Transverse colon (tissue), 4 donors: Measurements from ENCODE around the gene MAN1C1. TPM values are rescaled to one million over a fixed set of nuclear protein-coding genes. Genes with fewer than 3 reads are reported as not detected.

Experiments used
- DNase-seq: peaks from one replicate; pipeline ENCODE4 v3.0.0-alpha.2; 2019
- H3K27ac ChIP-seq, 4 donors: fragments of 200-600 bp; sonication (generic); 2 replicates each; pipeline ENCODE4 v1.5.1; 2016 to 2018; ENCODE audit warnings: inconsistent platforms in 4 of 4
- H3K27me3 ChIP-seq: fragments of 200-600 bp; sonication (generic); 2 replicates; pipeline ENCODE4 v1.5.1; 2017; ENCODE audit warnings: inconsistent platforms
- H3K36me3 ChIP-seq, 4 donors: fragments of 200-600 bp; sonication (generic); 2 replicates each; pipeline ENCODE4 v1.5.1; 2017 to 2019; ENCODE audit warnings: inconsistent platforms in 4 of 4
- H3K4me1 ChIP-seq, 4 donors: fragments of 200-600 bp; sonication (generic); 2 replicates each; pipeline ENCODE4 v1.5.1; 2017 to 2020; ENCODE audit warnings: inconsistent platforms in 4 of 4
- H3K4me3 ChIP-seq, 4 donors: fragments of 200-600 bp; sonication (generic); 1 replicate in 1 of 4; 2 replicates in 3 of 4; pipeline versions ENCODE4 v1.5.1 to v1.6.1; 2017 to 2019; ENCODE audit warnings: inconsistent platforms in 4 of 4
- H3K9me3 ChIP-seq, 2 donors: fragments of 200-600 bp; sonication (generic); 2 replicates each; pipeline ENCODE4 v1.5.1; 2017 to 2019; ENCODE audit warnings: inconsistent platforms in 2 of 2
- CTCF ChIP-seq, 5 experiments: fragments of 200-600 bp in 3 of 5; fragments of 450-650 bp in 2 of 5; sonication (generic) in 3 of 5; IDR thresholded peaks; 1 replicate in 2 of 5; 2 replicates in 3 of 5; pipeline ENCODE4 v1.5.1; 2016 to 2017; ENCODE audit warnings: antibody characterized with exemption in 5 of 5, inconsistent platforms in 3 of 5, mild to moderate bottlenecking in 2 of 5, moderate library complexity in 1 of 5
- EP300 ChIP-seq: sonication (generic); formaldehyde crosslinking; IDR thresholded peaks from one replicate; pipeline ENCODE4 v1.6.1; 2017; ENCODE audit warnings: antibody characterized with exemption, low read depth
- POLR2A ChIP-seq: fragments of 450-650 bp; IDR thresholded peaks from one replicate; pipeline ENCODE4 v1.6.1; 2016; ENCODE audit warnings: antibody characterized with exemption, mild to moderate bottlenecking, moderate library complexity
- POLR2AphosphoS5 ChIP-seq, 3 donors: sonication (generic); formaldehyde crosslinking; IDR thresholded peaks; one replicate each; pipeline ENCODE4 v1.6.1; 2016; ENCODE audit warnings: antibody characterized with exemption in 3 of 3
- WGBS, 2 donors: methylation state at CpG; one replicate each; pipeline ENCODE4 v1.1.5; 2018; ENCODE audit warnings: low coverage in 1 of 2; 5-methylcytosine and 5-hydroxymethylcytosine counted together
- in situ Hi-C, 4 donors: fragments of 200-750 bp; cut with MboI; loops; one replicate each; pipeline versions ENCODE4 v1.15.0 to v1.15.1; 2017; ENCODE audit warnings: low sequenced_read_pairs in 3 of 4, low pct_ligation_motif_present in 1 of 4, low pct_unique_long_range_greater_than_20kb in 1 of 4
- intact Hi-C: fragments of 100-400 bp; cut with DNase I; formaldehyde crosslinking; loops from one replicate; pipeline ENCODE4 v1.15.1; 2023; ENCODE audit warnings: low total_unique reads
- total RNA-seq, 4 donors: library from RNA; depleted of rRNA; stranded (reverse); fragments of >200 nt; gene quantifications; one replicate each; pipeline ENCODE4 v1.1.0, GENCODE V29; 2016

Gene MAN1C1
- total RNA-seq, 4 donors from 2014 or later, result 2.4 to 6.8 (median 4.3) TPM

GRCh38 chr1:25828491-25828890 is 211.9 kb downstream of the MAN1C1 start:
- TF ChIP-seq POLR2AphosphoS5 (IDR thresholded peaks at IDR 0.05), result no peak
- in situ Hi-C loops, result no loop called here
- no peaks in the 10 kb centered on the region for H3K27me3 ChIP-seq
- no peaks in the 10 kb centered on the region for H3K4me1 ChIP-seq
- intact Hi-C loops, result no loop called here
- DNase-seq, result no peak
- peaks cover 0 to 74% (median 37%) of the 10 kb centered on the region in 4 donors for H3K36me3 ChIP-seq
- no peak overlapping the region for H3K27ac ChIP-seq
- no peak overlapping the region for H3K4me3 ChIP-seq
- no peaks in the 10 kb centered on the region for H3K9me3 ChIP-seq
- WGBS, 2 donors, result 60% methylated on average over 3 of the region's 3 CpGs; no CpG with 5 or more reads in 1 of the 2 donors

GRCh38 chr1:25829046-25829445 is 212.5 kb downstream of the MAN1C1 start:
- WGBS, 2 donors, result 96% methylated on average over 1 of the region's 1 CpG; no CpG with 5 or more reads in 1 of the 2 donors
- Histone ChIP-seq H3K36me3 (peaks cover 0 to 79% (median 38%) of the 10 kb centered on the region in 4 donors), H3K9me3 (no peaks in the 10 kb centered on the region), H3K27me3 (no peaks in the 10 kb centered on the region), H3K27ac (no peak overlapping the region), H3K4me1 (no peaks in the 10 kb centered on the region), H3K4me3 (no peak overlapping the region)
- DNase-seq, result no peak
- no peak for TF ChIP-seq POLR2AphosphoS5 (IDR thresholded peaks at IDR 0.05)
- no peak for TF ChIP-seq EP300
- TF ChIP-seq CTCF (IDR thresholded peaks at IDR 0.05), result no peak
- no peak for TF ChIP-seq POLR2A
- intact Hi-C loops (no loop called here), in situ Hi-C loops (no loop called here)

GRCh38 chr1:25831569-25832196 is 215.1 kb downstream of the MAN1C1 start:
- H3K27me3 ChIP-seq, result no peaks in the 10 kb centered on the region
- no peak overlapping the region for H3K27ac ChIP-seq
- no peaks in the 10 kb centered on the region for H3K4me1 ChIP-seq
- no peak for DNase-seq
- in situ Hi-C loops (no loop called here), intact Hi-C loops (loop anchor here (5.0 kb wide), 1 partner anchor 1036 kb away; no protein-coding TSS in a partner anchor)
- no peaks in the 10 kb centered on the region for H3K9me3 ChIP-seq
- no peak for TF ChIP-seq EP300
- no peak for TF ChIP-seq POLR2A
- no peak for TF ChIP-seq CTCF (IDR thresholded peaks at IDR 0.05)
- no peak for TF ChIP-seq POLR2AphosphoS5 (IDR thresholded peaks at IDR 0.05)
- 37 to 58% methylated on average over 3 to 5 of the region's 5 CpGs for WGBS, 2 donors
- H3K4me3 ChIP-seq, result no peak overlapping the region
- peaks cover 0 to 73% (median 37%) of the 10 kb centered on the region in 4 donors for H3K36me3 ChIP-seq

- H3K9me3 ChIP-seq, result no peaks in the 10 kb centered on the region
- no peaks in the 10 kb centered on the region for H3K4me1 ChIP-seq
- in situ Hi-C loops (no loop called here), intact Hi-C loops (loop anchor here (5.0 kb wide), 1 partner anchor 1035 kb away; no protein-coding TSS in a partner anchor)
- no peak overlapping the region for H3K27ac ChIP-seq
- H3K27me3 ChIP-seq, result no peaks in the 10 kb centered on the region
- 88 to 90% methylated on average over 3 to 6 of the region's 6 CpGs for WGBS, 2 donors
- DNase-seq, result no peak
- peaks cover 0 to 65% (median 33%) of the 10 kb centered on the region in 4 donors for H3K36me3 ChIP-seq
- no peak overlapping the region for H3K4me3 ChIP-seq
- TF ChIP-seq CTCF (IDR thresholded peaks at IDR 0.05) (no peak), EP300 (no peak), POLR2AphosphoS5 (IDR thresholded peaks at IDR 0.05) (no peak)
These were observed 215.9 kb downstream of the MAN1C1 start for GRCh38 chr1:25832336-25833037.
